H1 (cell line): Measurements from ENCODE around the gene RBMS1.

Experiments used
- BRCA1 ChIP-seq: IDR thresholded peaks from 2 replicates; pipeline ENCODE4 v1.6.1; 2012; ENCODE audit warnings: low read depth, low read length, improper control_type of control experiment
- CBX8 ChIP-seq: fragments of 300-800, 300-1000 bp; sonication (generic); IDR thresholded peaks from 2 replicates; pipeline ENCODE4 v1.7.1; 2016; ENCODE audit warnings: low read depth, low read length, borderline replicate concordance
- CHD2 ChIP-seq: IDR thresholded peaks from 2 replicates; pipeline ENCODE4 v1.6.1; 2012; ENCODE audit warnings: low read length, improper control_type of control experiment
- CTCF ChIP-seq, 3 experiments: IDR thresholded peaks; 1 replicate in 2 of 3; 2 replicates in 1 of 3; pipeline versions ENCODE4 v1.5.1 to v1.6.1; 2011; ENCODE audit warnings: low read length in 3 of 3, mild to moderate bottlenecking in 3 of 3, inconsistent platforms in 2 of 3, low read depth in 1 of 3, moderate library complexity in 1 of 3; ENCODE audit not compliant: insufficient read depth in 1 of 3; ENCODE audit errors: control extremely low read depth in 1 of 3
- EP300 ChIP-seq, 2 experiments: IDR thresholded peaks; 1 replicate in 1 of 2; 2 replicates in 1 of 2; pipeline ENCODE4 v1.6.1; 2011 to 2012; ENCODE audit warnings: low read depth in 2 of 2, low read length in 2 of 2, mild to moderate bottlenecking in 2 of 2, borderline replicate concordance in 1 of 2, inconsistent platforms in 1 of 2, moderate library complexity in 1 of 2
- HDAC2 ChIP-seq, 2 experiments: fragments of 300-600 bp in 1 of 2; sonication (generic) in 1 of 2; IDR thresholded peaks; 2 replicates each; pipeline ENCODE4 v1.6.1; 2011 to 2012; ENCODE audit warnings: low read depth in 2 of 2, low read length in 2 of 2, mild to moderate bottlenecking in 2 of 2, moderate library complexity in 2 of 2, borderline replicate concordance in 1 of 2, inconsistent platforms in 1 of 2
- JUND ChIP-seq: IDR thresholded peaks from 2 replicates; pipeline ENCODE4 v1.6.1; 2011; ENCODE audit warnings: mild to moderate bottlenecking, improper control_type of control experiment, low read length
- POLR2A ChIP-seq, 2 experiments: IDR thresholded peaks; 1 replicate in 1 of 2; 2 replicates in 1 of 2; pipeline ENCODE4 v1.6.1; 2011; ENCODE audit warnings: low read depth in 2 of 2, low read length in 2 of 2, mild to moderate bottlenecking in 2 of 2; ENCODE audit errors: control extremely low read depth in 1 of 2
- POLR2AphosphoS5 ChIP-seq: IDR thresholded peaks from 2 replicates; pipeline ENCODE4 v1.6.1; 2011; ENCODE audit warnings: low read depth, low read length
- RBBP5 ChIP-seq: IDR thresholded peaks from 2 replicates; pipeline ENCODE4 v1.7.1; 2012; ENCODE audit warnings: low read depth, mild to moderate bottlenecking, inconsistent platforms, low read length, moderate library complexity, borderline replicate concordance
- SIN3A ChIP-seq, 2 experiments: IDR thresholded peaks in 1 of 2; conservative IDR thresholded peaks in 1 of 2; 2 replicates each; pipeline ENCODE4 v1.6.1; 2011 to 2012; ENCODE audit warnings: low read length in 2 of 2, improper control_type of control experiment in 1 of 2, low read depth in 1 of 2, mild to moderate bottlenecking in 1 of 2
- SIX5 ChIP-seq: IDR thresholded peaks from 2 replicates; pipeline ENCODE4 v1.6.1; 2011; ENCODE audit warnings: mild to moderate bottlenecking, low read depth, low read length

GRCh38 chr2:160289126-160289525 is 204.5 kb downstream of the RBMS1 start:
- TF ChIP-seq POLR2AphosphoS5 = no peak
- TF ChIP-seq SIX5 = no peak
- no peak for TF ChIP-seq CTCF (IDR thresholded peaks at IDR 0.05; ENCODE audit: control extremely low read depth in 1 of 3, insufficient read depth in 1 of 3, low read depth in 1 of 3, low read length in 3 of 3)
- no peak for TF ChIP-seq POLR2A (IDR thresholded peaks at IDR 0.05; ENCODE audit: control extremely low read depth in 1 of 2, low read depth in 2 of 2, low read length in 2 of 2)
- TF ChIP-seq EP300 (IDR thresholded peaks at IDR 0.05; ENCODE audit: borderline replicate concordance in 1 of 2, low read depth in 2 of 2, low read length in 2 of 2) = no peak
- TF ChIP-seq CBX8 = no peak
- no peak for TF ChIP-seq JUND
- TF ChIP-seq CHD2 = no peak
- TF ChIP-seq SIN3A (conservative IDR thresholded peaks at IDR 0.05 in 1 of 2, IDR thresholded peaks at IDR 0.05 in 1 of 2; ENCODE audit: low read depth in 1 of 2, low read length in 2 of 2) = no peak
- no peak for TF ChIP-seq BRCA1
- TF ChIP-seq HDAC2 (IDR thresholded peaks at IDR 0.05; ENCODE audit: borderline replicate concordance in 1 of 2, low read depth in 2 of 2, low read length in 2 of 2) = no peak
- no peak for TF ChIP-seq RBBP5
